ENCODE data around the gene GPX3.
A peak's percentile ranks its signal among the peaks of the same experiment; 100 is the strongest.

The GPX3 gene

DNA sequence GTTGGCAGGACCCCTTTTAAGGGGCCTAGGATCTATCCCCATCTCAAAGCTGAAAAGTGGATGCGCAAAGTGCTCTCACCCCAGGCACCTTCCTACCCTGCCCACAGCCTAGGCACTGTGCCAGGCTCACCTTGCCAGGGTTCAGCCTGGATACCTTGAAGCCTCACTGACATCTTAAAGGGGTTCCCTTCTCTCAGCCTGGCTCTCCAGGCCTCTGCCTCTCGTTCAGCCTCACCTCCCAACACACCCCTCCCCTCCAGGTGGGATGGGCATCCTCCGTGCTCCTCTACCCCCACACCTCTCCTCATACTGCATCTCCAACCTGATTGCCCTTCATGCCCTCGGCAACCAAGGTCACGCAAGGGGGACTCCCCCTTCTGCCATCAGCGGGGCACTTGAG, 34.9 kb downstream of the GPX3 start:
- no peak overlapping the region for H3K27ac ChIP-seq
- in situ Hi-C loops (cut with HindIII; ENCODE audit: low pct_ligation_motif_present, low sequenced_read_pairs): no loop called here
- H3K4me3 ChIP-seq (ENCODE audit: low read depth, low read length): no peak overlapping the region
- H3K27me3 ChIP-seq (replicated peaks): no peaks in the 10 kb centered on the region
- no peak for TF ChIP-seq CTCF (IDR thresholded peaks at IDR 0.05; ENCODE audit: low read depth, low read length, missing control alignments)
- H3K36me3 ChIP-seq (replicated peaks): peaks cover 61% of the 10 kb centered on the region
- DNase-seq: no peak

DNA sequence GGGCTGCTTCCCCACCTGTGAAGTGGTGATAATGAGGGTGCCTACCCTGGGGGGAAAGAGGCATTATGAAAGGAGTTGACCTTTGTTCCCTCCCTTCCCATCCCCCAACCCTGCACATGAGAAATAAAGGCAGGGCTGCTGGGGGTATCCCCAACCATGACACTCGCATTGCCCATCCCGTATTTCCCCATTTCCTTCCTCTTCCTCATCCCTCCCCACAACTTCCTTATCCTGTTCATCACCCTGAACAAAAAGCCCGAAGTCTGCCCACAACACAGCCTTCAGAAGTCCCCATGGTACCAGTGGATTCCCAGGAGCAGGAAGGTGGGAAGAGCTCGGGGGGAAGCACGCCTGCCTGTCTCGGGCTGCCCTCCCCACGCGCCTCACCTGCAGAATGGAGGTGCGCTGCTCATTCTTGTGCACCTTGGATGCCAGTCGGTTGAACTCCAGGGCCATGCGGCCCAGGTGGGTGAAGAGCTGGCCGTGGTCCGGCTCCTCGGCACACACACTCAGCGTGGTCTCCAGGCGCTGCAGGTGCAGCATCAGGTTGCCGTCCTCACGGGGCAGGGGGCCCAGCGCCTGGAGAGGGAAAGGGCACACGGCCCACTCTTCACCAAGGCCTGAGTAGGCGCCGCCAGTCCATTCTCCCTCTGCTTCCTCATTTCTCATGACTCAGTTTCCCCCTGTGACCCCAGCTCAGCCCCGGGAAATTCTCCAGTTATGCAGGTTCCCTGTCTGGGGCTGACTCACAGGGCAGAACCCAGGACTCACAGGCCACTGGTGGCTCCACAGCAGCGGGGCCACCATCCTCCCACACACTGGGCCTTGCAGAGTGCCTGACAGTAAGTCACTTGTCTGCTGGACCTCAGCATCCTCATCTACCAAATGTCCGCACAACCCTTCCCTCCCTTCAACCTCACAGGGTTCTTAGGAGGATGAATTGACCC, 36.3 kb downstream of the GPX3 start:
- TF ChIP-seq CTCF (IDR thresholded peaks at IDR 0.05; ENCODE audit: low read depth, low read length, missing control alignments): no peak
- no peak overlapping the region for H3K27ac ChIP-seq
- peaks cover 64% of the 10 kb centered on the region for H3K36me3 ChIP-seq (replicated peaks)
- in situ Hi-C loops (cut with HindIII; ENCODE audit: low pct_ligation_motif_present, low sequenced_read_pairs): no loop called here
- H3K27me3 ChIP-seq (replicated peaks): no peaks in the 10 kb centered on the region
- H3K4me3 ChIP-seq (ENCODE audit: low read depth, low read length): no peak overlapping the region
- no peak for DNase-seq

DNA sequence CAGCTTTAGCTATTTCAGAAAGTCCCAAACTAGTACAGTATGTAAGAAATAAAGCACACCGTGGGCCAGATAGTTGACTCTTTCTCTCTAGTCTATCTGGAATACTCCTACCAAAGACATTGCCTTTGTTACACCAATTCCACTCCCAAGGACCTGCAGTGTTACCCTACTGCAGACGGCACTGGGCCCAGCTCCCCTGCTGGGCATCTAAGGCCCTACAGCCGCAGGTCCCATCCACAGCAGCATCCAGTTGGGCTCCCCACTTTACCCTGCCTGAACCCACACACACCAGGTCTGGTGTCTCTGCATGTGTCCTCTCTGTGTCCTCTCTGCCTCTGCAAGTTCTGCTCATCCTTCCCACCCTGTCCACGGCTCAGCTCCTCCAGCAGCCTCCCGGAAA, 37.9 kb downstream of the GPX3 start:
- Histone ChIP-seq H3K36me3 (replicated peaks) (peaks cover 71% of the 10 kb centered on the region), H3K27me3 (replicated peaks) (no peaks in the 10 kb centered on the region), H3K27ac (no peak overlapping the region), H3K4me3 (ENCODE audit: low read depth, low read length) (no peak overlapping the region)
- no peak for DNase-seq
- peak; percentile 51 for TF ChIP-seq CTCF (IDR thresholded peaks at IDR 0.05; ENCODE audit: low read depth, low read length, missing control alignments)
- in situ Hi-C loops (cut with HindIII; ENCODE audit: low pct_ligation_motif_present, low sequenced_read_pairs): no loop called here

DNA sequence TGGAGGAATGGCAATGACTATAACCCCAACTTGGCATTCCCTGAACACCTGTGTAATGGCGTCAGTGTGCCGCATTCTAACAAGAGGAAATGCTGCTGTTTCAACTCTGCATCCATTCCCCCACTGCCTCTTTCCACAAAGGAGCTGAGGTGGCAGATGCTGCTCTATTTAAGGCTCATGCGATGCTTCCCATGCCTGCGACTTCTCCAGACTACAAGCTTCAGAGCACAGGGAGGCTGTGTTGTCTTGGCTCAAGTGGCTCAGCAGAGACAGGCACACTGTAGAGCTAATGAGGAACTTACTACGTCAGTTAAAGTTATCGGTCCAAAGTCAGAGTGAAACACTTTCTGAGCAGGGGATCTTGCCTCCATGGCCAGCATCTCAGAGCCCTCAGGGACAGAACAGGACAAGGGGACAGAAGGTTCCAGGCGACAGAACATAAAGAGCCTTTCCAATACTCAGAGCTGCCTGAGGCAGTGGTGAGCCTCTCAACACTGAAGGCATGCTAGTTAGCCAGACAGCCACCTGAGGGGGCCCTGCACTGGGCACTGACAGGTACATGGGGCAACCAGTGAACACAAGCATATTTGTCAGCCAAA, 38.6 kb downstream of the GPX3 start:
- Histone ChIP-seq H3K27me3 (replicated peaks) (no peaks in the 10 kb centered on the region), H3K36me3 (replicated peaks) (peaks cover 68% of the 10 kb centered on the region), H3K27ac (no peak overlapping the region), H3K4me3 (ENCODE audit: low read depth, low read length) (no peak overlapping the region)
- in situ Hi-C loops (cut with HindIII; ENCODE audit: low pct_ligation_motif_present, low sequenced_read_pairs): no loop called here
- TF ChIP-seq CTCF (IDR thresholded peaks at IDR 0.05; ENCODE audit: low read depth, low read length, missing control alignments): no peak
- DNase-seq: no peak

DNA sequence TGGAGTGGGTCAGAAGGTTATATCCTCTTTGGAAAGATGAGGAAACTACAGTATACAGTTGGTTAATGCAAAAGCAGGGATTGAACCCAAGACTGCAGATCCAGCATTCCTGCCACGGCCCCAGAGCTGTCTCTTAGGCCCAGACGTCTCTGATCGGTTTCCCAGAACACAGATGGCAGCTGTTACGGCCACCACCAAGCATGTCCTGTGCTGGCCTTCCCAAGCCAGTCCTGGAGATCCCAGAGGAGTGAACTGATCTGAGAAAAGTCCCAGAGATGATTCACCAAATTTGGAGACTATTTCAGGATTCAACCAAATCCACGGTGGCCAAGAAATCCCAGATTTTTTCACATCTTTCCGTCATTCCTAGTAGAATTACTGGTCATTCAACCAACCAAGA, 40.4 kb downstream of the GPX3 start:
- no peak for DNase-seq
- H3K27me3 ChIP-seq (replicated peaks): no peaks in the 10 kb centered on the region
- H3K27ac ChIP-seq: no peak overlapping the region
- H3K4me3 ChIP-seq (ENCODE audit: low read depth, low read length): no peak overlapping the region
- TF ChIP-seq CTCF (IDR thresholded peaks at IDR 0.05; ENCODE audit: low read depth, low read length, missing control alignments): no peak
- H3K36me3 ChIP-seq (replicated peaks): peaks cover 52% of the 10 kb centered on the region
- in situ Hi-C loops (cut with HindIII; ENCODE audit: low pct_ligation_motif_present, low sequenced_read_pairs): no loop called here

Measured in brain microvascular endothelial cell (primary cell).